Hepatocyte (in vitro differentiated cells): ENCODE measurements around the gene PKDREJ. TPM values are rescaled to one million over a fixed set of nuclear protein-coding genes. Genes with fewer than 3 reads are reported as not detected.

Experiments used
- DNase-seq: peaks from one replicate; pipeline ENCODE4 v3.0.0-alpha.2; 2016; ENCODE audit warnings: low spot score
- H2AFZ ChIP-seq: fragments of 200-600 bp; sonication (generic); 2 replicates; pipeline ENCODE4 v1.6.0; 2016; ENCODE audit warnings: antibody characterized with exemption, mild to moderate bottlenecking
- H3K27ac ChIP-seq: fragments of 200-600 bp; sonication (generic); 2 replicates; pipeline ENCODE4 v1.5.1; 2016; ENCODE audit warnings: mild to moderate bottlenecking
- H3K27me3 ChIP-seq: fragments of 200-600 bp; sonication (generic); 2 replicates; pipeline ENCODE4 v1.6.1; 2016
- H3K36me3 ChIP-seq: fragments of 200-600 bp; sonication (generic); replicated peaks from 2 replicates; pipeline ENCODE4 v1.5.1; 2016; ENCODE audit warnings: low read depth; ENCODE audit not compliant: insufficient read depth
- H3K4me1 ChIP-seq: fragments of 200-600 bp; sonication (generic); 2 replicates; pipeline ENCODE4 v1.5.1; 2016; ENCODE audit warnings: mild to moderate bottlenecking, moderate library complexity; ENCODE audit not compliant: insufficient read depth
- H3K4me2 ChIP-seq: fragments of 200-600 bp; sonication (generic); 2 replicates; pipeline ENCODE4 v1.6.0; 2016
- H3K4me3 ChIP-seq: fragments of 200-600 bp; sonication (generic); 2 replicates; pipeline ENCODE4 v1.5.1; 2016; ENCODE audit warnings: mild to moderate bottlenecking
- H3K79me2 ChIP-seq: fragments of 200-600 bp; sonication (generic); 2 replicates; pipeline ENCODE4 v1.6.0; 2017; ENCODE audit warnings: mild to moderate bottlenecking
- H3K9me2 ChIP-seq: fragments of 200-600 bp; sonication (generic); replicated peaks from 2 replicates; pipeline ENCODE4 v1.6.0; 2017; ENCODE audit warnings: mild to moderate bottlenecking; ENCODE audit not compliant: insufficient read depth
- H3K9me3 ChIP-seq: fragments of 200-600 bp; sonication (generic); 2 replicates; pipeline ENCODE4 v1.5.1; 2016; ENCODE audit warnings: low read depth, mild to moderate bottlenecking
- H4K20me1 ChIP-seq: fragments of 200-600 bp; sonication (generic); 2 replicates; pipeline ENCODE4 v1.6.0; 2016; ENCODE audit warnings: mild to moderate bottlenecking; ENCODE audit not compliant: insufficient read depth, poor library complexity, severe bottlenecking
- CTCF ChIP-seq: fragments of 200-600 bp; sonication (generic); IDR thresholded peaks from 2 replicates; pipeline ENCODE4 v1.5.1; 2016; ENCODE audit warnings: antibody characterized with exemption, mild to moderate bottlenecking; ENCODE audit not compliant: poor library complexity
- EZH2 ChIP-seq: fragments of 200-600 bp; sonication (generic); IDR thresholded peaks from 2 replicates; pipeline ENCODE4 v1.6.1; 2016; ENCODE audit warnings: antibody characterized with exemption, mild to moderate bottlenecking, borderline replicate concordance
- EZH2phosphoT487 ChIP-seq: fragments of 200-600 bp; sonication (generic); IDR thresholded peaks from one replicate; pipeline ENCODE4 v1.6.1; 2018; ENCODE audit warnings: antibody characterized with exemption, mild to moderate bottlenecking, low read depth, moderate library complexity; ENCODE audit not compliant: unreplicated experiment, severe bottlenecking
- WGBS: methylation state at CpG from one replicate; pipeline ENCODE4 v1.1.6; 2016; ENCODE audit warnings: low lambda C conversion rate; ENCODE audit errors: missing lambda C conversion rate; 5-methylcytosine and 5-hydroxymethylcytosine counted together
- polyA plus RNA-seq: library from polyadenylated mRNA; unstranded; fragments of >200 nt; fragmentation: Nextera tagmentation; extraction: Ambion mirVana; gene quantifications from 2 replicates; pipeline ENCODE4 v1.2.1, GENCODE V29; 2016
- total RNA-seq: library from RNA; depleted of rRNA; stranded (reverse); fragments of >200 nt; gene quantifications from 2 replicates; pipeline ENCODE4 v1.2.3, GENCODE V29; 2014

The PKDREJ gene
- total and polyA plus RNA-seq, 2 experiments from 2014 or later, result 0.16 TPM; not detected in 1

- no peaks in the 10 kb centered on the region for H4K20me1 ChIP-seq
- 85% methylated on average over 6 of the region's 6 CpGs for WGBS
Measured at GRCh38 chr22:46260038-46260437, 3.1 kb downstream of the PKDREJ start.

GRCh38 chr22:46259374-46259773 lies 3.8 kb downstream of the PKDREJ start:
- H3K27me3 ChIP-seq, result peaks cover 27% of the 10 kb centered on the region
- no peak overlapping the region for H3K27ac ChIP-seq
- no peak for DNase-seq
- H2AFZ ChIP-seq, result no peak overlapping the region
- no peak for TF ChIP-seq CTCF
- TF ChIP-seq EZH2, result no peak
- TF ChIP-seq EZH2phosphoT487, result no peak
- no peaks in the 10 kb centered on the region for H3K9me3 ChIP-seq
- no peak overlapping the region for H3K4me2 ChIP-seq
- no peaks in the 10 kb centered on the region for H4K20me1 ChIP-seq
- no peaks in the 10 kb centered on the region for H3K9me2 ChIP-seq
- no peaks in the 10 kb centered on the region for H3K36me3 ChIP-seq
- H3K79me2 ChIP-seq, result no peaks in the 10 kb centered on the region
- 90% methylated on average over 12 of the region's 12 CpGs for WGBS
- no peak overlapping the region for H3K4me3 ChIP-seq
- no peaks in the 10 kb centered on the region for H3K4me1 ChIP-seq

More at GRCh38 chr22:46260038-46260437, 3.1 kb downstream of the PKDREJ start:
- no peak overlapping the region for H3K4me2 ChIP-seq
- TF ChIP-seq EZH2 (no peak), EZH2phosphoT487 (no peak), CTCF (no peak)
- H3K79me2 ChIP-seq, result no peaks in the 10 kb centered on the region
- no peak overlapping the region for H2AFZ ChIP-seq
- DNase-seq, result no peak
- H3K9me3 ChIP-seq, result no peaks in the 10 kb centered on the region
- H3K27ac ChIP-seq, result no peak overlapping the region
- H3K36me3 ChIP-seq, result no peaks in the 10 kb centered on the region
- H3K4me1 ChIP-seq, result no peaks in the 10 kb centered on the region
- H3K4me3 ChIP-seq, result no peak overlapping the region
- peaks cover 27% of the 10 kb centered on the region for H3K27me3 ChIP-seq
- H3K9me2 ChIP-seq, result no peaks in the 10 kb centered on the region

GRCh38 chr22:46256358-46256958 lies 6.7 kb downstream of the PKDREJ start:
- Histone ChIP-seq H3K27me3 (peaks cover 11% of the 10 kb centered on the region), H3K79me2 (no peaks in the 10 kb centered on the region), H3K9me2 (no peaks in the 10 kb centered on the region), H3K4me3 (no peak overlapping the region), H3K9me3 (no peaks in the 10 kb centered on the region), H3K4me2 (no peak overlapping the region), H3K36me3 (no peaks in the 10 kb centered on the region), H2AFZ (no peak overlapping the region), H4K20me1 (no peaks in the 10 kb centered on the region), H3K27ac (no peak overlapping the region), H3K4me1 (no peaks in the 10 kb centered on the region)
- no peak for DNase-seq
- 64% methylated on average over 8 of the region's 8 CpGs for WGBS
- TF ChIP-seq EZH2 (no peak), CTCF (no peak), EZH2phosphoT487 (no peak)

- H3K27me3 ChIP-seq, result no peaks in the 10 kb centered on the region
- no peaks in the 10 kb centered on the region for H3K9me3 ChIP-seq
- no peak overlapping the region for H2AFZ ChIP-seq
- DNase-seq, result no peak
- H3K79me2 ChIP-seq, result peaks cover 6% of the 10 kb centered on the region
- no peaks in the 10 kb centered on the region for H4K20me1 ChIP-seq
- H3K4me1 ChIP-seq, result peaks cover 6% of the 10 kb centered on the region
- H3K27ac ChIP-seq, result no peak overlapping the region
- H3K36me3 ChIP-seq, result no peaks in the 10 kb centered on the region
- no peak overlapping the region for H3K4me3 ChIP-seq
- no peaks in the 10 kb centered on the region for H3K9me2 ChIP-seq
- WGBS, result 98% methylated on average over 9 of the region's 9 CpGs
- no peak overlapping the region for H3K4me2 ChIP-seq
- TF ChIP-seq EZH2phosphoT487 (no peak), EZH2 (no peak), CTCF (no peak)
Measured at GRCh38 chr22:46251816-46252380, 11.2 kb downstream of the PKDREJ start.
